Gastrocnemius medialis (tissue), 4 donors: Measurements from ENCODE around the gene SIRT7. TPM values are rescaled to one million over a fixed set of nuclear protein-coding genes. Genes with fewer than 3 reads are reported as not detected.
A peak's percentile ranks its signal among the peaks of the same experiment; 100 is the strongest.

ENCODE experiments used
- ATAC-seq, 2 donors: fragments of 150-250 bp; one replicate each; pipeline ENCODE4 v1.9.1; 2016
- DNase-seq, 2 donors: peaks; one replicate each; pipeline ENCODE4 v3.0.0-alpha.2; 2019
- H3K27ac ChIP-seq, 4 donors: fragments of 200-600 bp; sonication (generic); 1 replicate in 1 of 4; 2 replicates in 3 of 4; pipeline ENCODE4 v1.5.1; 2016 to 2018; ENCODE audit warnings: mild to moderate bottlenecking in 2 of 4, moderate library complexity in 1 of 4
- H3K27me3 ChIP-seq, 3 donors: fragments of 200-600 bp; sonication (generic) in 2 of 3; 1 replicate in 1 of 3; 2 replicates in 2 of 3; pipeline versions ENCODE4 v1.5.1 to v1.6.0; 2016 to 2019; ENCODE audit warnings: mild to moderate bottlenecking in 1 of 3, moderate library complexity in 1 of 3
- H3K36me3 ChIP-seq, 2 donors: fragments of 200-600 bp; sonication (generic) in 1 of 2; one replicate each; pipeline ENCODE4 v1.5.1; 2017 to 2018
- H3K4me1 ChIP-seq, 2 donors: fragments of 200-600 bp; sonication (generic) in 1 of 2; one replicate each; pipeline ENCODE4 v1.5.1; 2016 to 2017; ENCODE audit warnings: mild to moderate bottlenecking in 2 of 2
- H3K4me3 ChIP-seq, 4 donors: fragments of 200-600 bp; sonication (generic) in 3 of 4; 1 replicate in 1 of 4; 2 replicates in 3 of 4; pipeline ENCODE4 v1.5.1; 2016 to 2019; ENCODE audit warnings: mild to moderate bottlenecking in 2 of 4
- H3K9me3 ChIP-seq, 3 donors: fragments of 200-600 bp; sonication (generic) in 2 of 3; 1 replicate in 1 of 3; 2 replicates in 2 of 3; pipeline ENCODE4 v1.5.1; 2016 to 2019
- CTCF ChIP-seq, 5 experiments: fragments of 450-650 bp in 3 of 5; fragments of 200-600 bp in 2 of 5; sonication (generic) in 2 of 5; IDR thresholded peaks in 4 of 5; conservative IDR thresholded peaks in 1 of 5; 1 replicate in 4 of 5; 2 replicates in 1 of 5; pipeline ENCODE4 v1.5.1; 2016 to 2019; ENCODE audit warnings: antibody characterized with exemption in 5 of 5, mild to moderate bottlenecking in 3 of 5, moderate library complexity in 3 of 5
- POLR2A ChIP-seq, 2 donors: fragments of 450-650 bp; IDR thresholded peaks; one replicate each; pipeline ENCODE4 v1.6.1; 2017; ENCODE audit warnings: antibody characterized with exemption in 2 of 2, mild to moderate bottlenecking in 2 of 2, moderate library complexity in 2 of 2
- in situ Hi-C, 4 donors: fragments of 200-750 bp; cut with MboI; loops; one replicate each; pipeline versions ENCODE4 v1.15.0 to v1.8.0; 2017; ENCODE audit warnings: low sequenced_read_pairs in 4 of 4
- intact Hi-C: fragments of 100-400 bp; cut with DNase I; formaldehyde crosslinking; loops from one replicate; pipeline ENCODE4 v1.15.1; 2023; ENCODE audit warnings: low total_unique reads
- total RNA-seq, 4 donors: library from RNA; depleted of rRNA; stranded (reverse); fragments of >200 nt; gene quantifications; one replicate each; pipeline versions ENCODE4 v1.1.0 to v1.2.3, GENCODE V29; 2016

The SIRT7 gene
- total RNA-seq, 4 donors from 2014 or later: 7.2 to 11.4 (median 8.3) TPM

DNA sequence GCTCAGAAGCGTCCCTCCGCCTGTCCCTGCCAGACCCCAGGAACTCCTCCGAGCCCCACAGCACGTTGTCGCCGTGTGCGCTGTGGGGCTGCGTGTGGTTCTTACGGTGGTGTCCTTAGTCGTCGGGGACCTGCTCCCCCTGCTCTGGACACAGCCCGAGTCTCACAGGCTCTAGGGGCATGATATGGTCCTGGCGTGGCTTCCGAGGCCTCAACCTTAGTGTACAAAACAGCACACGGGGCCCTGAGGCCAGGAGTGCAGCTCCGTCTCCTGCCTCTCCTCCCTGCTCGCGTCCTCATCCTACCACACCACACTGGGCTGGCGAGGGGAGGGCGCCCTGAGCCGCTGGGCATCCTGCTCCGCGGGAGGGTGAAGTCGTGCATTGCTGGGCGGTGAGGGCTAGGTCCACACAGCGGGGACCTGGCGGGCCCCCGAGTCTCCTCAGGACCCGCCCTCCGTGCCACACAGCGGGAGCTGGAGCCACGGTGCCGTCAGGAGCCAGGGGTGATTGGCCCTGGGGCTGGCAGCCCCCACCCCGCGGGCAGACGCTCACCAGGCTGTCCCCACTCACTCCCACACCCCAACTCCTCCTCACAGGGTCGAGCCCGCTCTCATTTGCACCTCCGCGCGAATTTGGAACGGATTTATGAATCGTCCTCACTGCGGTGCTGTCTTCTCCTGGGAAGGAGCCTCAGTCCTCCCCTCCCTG lies 10.7 kb upstream of the SIRT7 start:
- Histone ChIP-seq H3K4me3 (peak overlapping the region; percentile 53 to 76 (median 66)), H3K9me3 (no peaks in the 10 kb centered on the region), H3K27ac (peak overlapping the region in 1 of 4 donors; percentile 55), H3K4me1 (peaks cover 35% of the 10 kb centered on the region in 2 donors), H3K27me3 (peaks cover 0 to 3% (median 0%) of the 10 kb centered on the region in 3 donors), H3K36me3 (no peaks in the 10 kb centered on the region)
- no peak for TF ChIP-seq CTCF (IDR thresholded peaks at IDR 0.05 in 4 of 5, conservative IDR thresholded peaks at IDR 0.05 in 1 of 5)
- no peak for TF ChIP-seq POLR2A (IDR thresholded peaks at IDR 0.05)
- in situ Hi-C loops (no loop called here), intact Hi-C loops (loop anchor here (10.0 kb wide), 2 partner anchors 526 to 604 kb away; partner anchors contain the start of genes CYBC1 and NARF)
- DNase-seq (no peak), ATAC-seq (no peak)

GRCh38 chr17:81927653-81928543 lies 9.9 kb upstream of the SIRT7 start, which contains the start of gene MAFG:
Gene MAFG (minus strand): TSS chr17:81927735. CDS start chr17:81923185, 4,550 bp downstream.
- Histone ChIP-seq H3K4me1 (peaks cover 38 to 40% of the 10 kb centered on the region in 2 donors), H3K9me3 (no peaks in the 10 kb centered on the region), H3K27ac (peak within 1 kb of the TSS; percentile 90 to 98 (median 93)), H3K27me3 (peaks cover 0 to 3% (median 0%) of the 10 kb centered on the region in 3 donors), H3K4me3 (peak within 1 kb of the TSS; percentile 68 to 89 (median 77)), H3K36me3 (no peaks in the 10 kb centered on the region)
- intact Hi-C loops (loop anchor here (2.0 to 10.0 kb wide), 3 partner anchors 41 to 603 kb away; partner anchors contain the start of genes CYBC1 and NARF), in situ Hi-C loops (no loop called here)
- DNase-seq (peak; percentile 82 to 86), ATAC-seq (peak; percentile 55 to 59)
- TF ChIP-seq POLR2A (IDR thresholded peaks at IDR 0.05) (peak; percentile 92 to 95), CTCF (IDR thresholded peaks at IDR 0.05 in 4 of 5, conservative IDR thresholded peaks at IDR 0.05 in 1 of 5) (peak in 4 of 5 experiments; percentile 1 to 20 (median 19))

DNA sequence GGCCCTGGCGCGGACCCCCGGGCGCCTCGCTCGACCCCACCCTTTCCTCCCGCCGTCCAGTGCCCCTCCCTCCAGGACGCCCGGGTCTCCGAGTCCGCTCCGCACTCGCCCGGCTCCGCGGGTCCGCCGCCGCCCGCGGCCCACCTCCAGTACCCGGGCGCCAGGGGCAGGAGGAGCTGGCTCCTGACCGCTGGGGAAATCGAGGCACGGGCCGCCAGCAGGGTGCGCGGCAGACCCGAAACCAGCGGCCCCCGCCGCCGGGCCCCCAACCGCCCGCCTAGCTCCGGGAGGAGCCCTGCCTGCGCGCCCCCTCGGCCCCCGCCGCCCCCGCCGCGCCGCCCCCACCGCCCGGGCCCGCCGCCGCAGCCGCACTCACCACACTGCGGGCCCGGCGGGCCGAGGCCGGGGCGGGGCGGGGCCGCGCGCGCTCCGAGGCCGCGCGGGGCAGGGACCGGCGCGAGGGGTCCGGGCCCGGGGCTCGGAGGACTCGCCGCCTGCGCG lies 9.2 kb upstream of the SIRT7 start:
- TF ChIP-seq CTCF (IDR thresholded peaks at IDR 0.05 in 4 of 5, conservative IDR thresholded peaks at IDR 0.05 in 1 of 5) (peak in 1 of 5 experiments; percentile 5), POLR2A (IDR thresholded peaks at IDR 0.05) (no peak)
- H3K27me3 ChIP-seq: peaks cover 0 to 3% (median 0%) of the 10 kb centered on the region in 3 donors
- peaks cover 44 to 47% of the 10 kb centered on the region in 2 donors for H3K4me1 ChIP-seq
- H3K27ac ChIP-seq: peak overlapping the region; percentile 90 to 98 (median 93)
- H3K36me3 ChIP-seq: peaks cover 0 to 3% of the 10 kb centered on the region in 2 donors
- in situ Hi-C loops (no loop called here), intact Hi-C loops (loop anchor here (2.0 to 10.0 kb wide), 3 partner anchors 40 to 602 kb away; partner anchors contain the start of genes CYBC1 and NARF)
- H3K9me3 ChIP-seq: no peaks in the 10 kb centered on the region
- ATAC-seq (peak; percentile 1 to 8), DNase-seq (no peak)
- H3K4me3 ChIP-seq: peak overlapping the region; percentile 68 to 89 (median 77)

GRCh38 chr17:81926451-81927151 lies 8.6 kb upstream of the SIRT7 start:
- Histone ChIP-seq H3K36me3 (peaks cover 0 to 8% of the 10 kb centered on the region in 2 donors), H3K9me3 (no peaks in the 10 kb centered on the region), H3K4me3 (peak overlapping the region; percentile 68 to 89 (median 77)), H3K4me1 (peaks cover 50 to 53% of the 10 kb centered on the region in 2 donors), H3K27me3 (peaks cover 0 to 3% (median 0%) of the 10 kb centered on the region in 3 donors), H3K27ac (peak overlapping the region; percentile 90 to 98 (median 93))
- ATAC-seq (peak; percentile 28 to 37), DNase-seq (peak; percentile 57 to 75)
- no peak for TF ChIP-seq CTCF (IDR thresholded peaks at IDR 0.05 in 4 of 5, conservative IDR thresholded peaks at IDR 0.05 in 1 of 5)
- peak; percentile 38 to 50 for TF ChIP-seq POLR2A (IDR thresholded peaks at IDR 0.05)
- intact Hi-C loops: loop anchor here (2.0 to 10.0 kb wide), 3 partner anchors 40 to 602 kb away; partner anchors contain the start of genes CYBC1 and NARF
- in situ Hi-C loops: no loop called here
